ENCODE data around the gene RNF224. TPM values are rescaled to one million over a fixed set of nuclear protein-coding genes. Genes with fewer than 3 reads are reported as not detected.

The RNF224 gene
- total RNA-seq, 1 donor: 0.09 TPM

DNA sequence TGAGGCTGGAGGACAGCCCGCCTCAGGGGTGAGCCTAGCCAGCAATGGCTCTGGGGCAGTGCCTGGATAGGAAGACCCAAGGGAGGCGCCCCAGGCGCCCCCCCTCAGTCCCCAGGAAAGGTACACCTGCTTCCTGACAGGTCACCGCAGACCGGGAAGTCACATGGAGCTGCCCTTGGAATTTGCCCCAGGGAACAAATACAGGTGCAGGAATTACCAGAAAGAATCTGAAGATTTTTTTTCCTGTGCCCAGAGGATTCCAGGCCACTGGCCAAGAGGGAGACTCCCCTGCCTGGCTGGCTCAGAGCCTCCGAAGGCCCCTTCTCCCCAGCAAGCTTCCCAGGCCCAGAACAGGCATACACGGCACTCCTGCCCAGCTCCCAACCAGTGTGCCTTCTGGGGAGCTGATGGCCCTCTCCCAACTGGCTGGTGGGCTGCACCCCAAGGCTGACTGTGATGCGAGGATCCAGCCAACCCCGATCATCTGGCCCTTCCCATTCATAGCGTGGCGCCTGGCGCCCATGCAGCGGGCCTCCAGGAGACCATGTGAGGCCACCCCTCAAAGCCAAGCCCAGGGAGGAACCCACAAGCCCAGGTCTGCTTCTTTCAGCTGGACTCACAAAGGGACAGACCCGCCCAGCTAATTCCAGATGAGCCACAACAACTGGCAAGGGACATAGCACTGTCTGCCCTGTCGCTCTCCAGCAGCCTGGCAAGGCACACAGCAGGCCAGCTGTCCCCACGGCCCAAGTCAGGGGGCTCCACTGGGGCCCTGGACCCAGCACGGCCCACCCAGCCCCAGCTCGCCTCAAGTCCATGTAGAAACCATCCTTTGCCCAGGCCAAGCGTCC, 29.0 kb upstream of the RNF224 start:
- TF ChIP-seq, protein P1, sequence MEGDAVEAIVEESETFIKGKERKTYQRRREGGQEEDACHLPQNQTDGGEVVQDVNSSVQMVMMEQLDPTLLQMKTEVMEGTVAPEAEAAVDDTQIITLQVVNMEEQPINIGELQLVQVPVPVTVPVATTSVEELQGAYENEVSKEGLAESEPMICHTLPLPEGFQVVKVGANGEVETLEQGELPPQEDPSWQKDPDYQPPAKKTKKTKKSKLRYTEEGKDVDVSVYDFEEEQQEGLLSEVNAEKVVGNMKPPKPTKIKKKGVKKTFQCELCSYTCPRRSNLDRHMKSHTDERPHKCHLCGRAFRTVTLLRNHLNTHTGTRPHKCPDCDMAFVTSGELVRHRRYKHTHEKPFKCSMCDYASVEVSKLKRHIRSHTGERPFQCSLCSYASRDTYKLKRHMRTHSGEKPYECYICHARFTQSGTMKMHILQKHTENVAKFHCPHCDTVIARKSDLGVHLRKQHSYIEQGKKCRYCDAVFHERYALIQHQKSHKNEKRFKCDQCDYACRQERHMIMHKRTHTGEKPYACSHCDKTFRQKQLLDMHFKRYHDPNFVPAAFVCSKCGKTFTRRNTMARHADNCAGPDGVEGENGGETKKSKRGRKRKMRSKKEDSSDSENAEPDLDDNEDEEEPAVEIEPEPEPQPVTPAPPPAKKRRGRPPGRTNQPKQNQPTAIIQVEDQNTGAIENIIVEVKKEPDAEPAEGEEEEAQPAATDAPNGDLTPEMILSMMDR (IDR thresholded peaks at IDR 0.05; ENCODE audit: insufficient read depth, low read length): no peak
- peak overlapping the region; percentile 62 for H3K4me3 ChIP-seq (ENCODE audit: low read depth, low read length)
- no peak for DNase-seq (ENCODE audit: low read depth)

DNA sequence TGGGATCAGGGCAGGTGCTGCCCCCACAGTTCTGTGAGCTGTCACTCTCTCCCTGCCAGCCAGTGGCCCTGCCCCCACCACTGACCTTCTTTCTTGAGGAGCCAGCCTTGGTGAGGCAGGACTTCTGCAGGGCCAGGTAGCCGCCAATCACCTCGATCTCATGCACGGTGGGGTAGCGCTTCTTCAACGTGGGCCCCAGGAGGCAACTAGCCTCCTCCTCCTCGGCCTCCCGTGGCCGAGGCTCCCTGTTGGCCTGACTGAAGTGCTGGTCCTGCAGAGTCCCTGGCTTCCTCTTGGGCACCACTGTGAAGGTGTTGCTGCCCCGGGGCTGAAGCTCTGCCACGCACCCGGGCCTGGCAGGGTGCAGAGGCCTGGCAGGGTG, 28.4 kb upstream of the RNF224 start:
- TF ChIP-seq, protein P1 (IDR thresholded peaks at IDR 0.05; ENCODE audit: insufficient read depth, low read length): no peak
- DNase-seq (ENCODE audit: low read depth): no peak
- peak overlapping the region; percentile 62 for H3K4me3 ChIP-seq (ENCODE audit: low read depth, low read length)

DNA sequence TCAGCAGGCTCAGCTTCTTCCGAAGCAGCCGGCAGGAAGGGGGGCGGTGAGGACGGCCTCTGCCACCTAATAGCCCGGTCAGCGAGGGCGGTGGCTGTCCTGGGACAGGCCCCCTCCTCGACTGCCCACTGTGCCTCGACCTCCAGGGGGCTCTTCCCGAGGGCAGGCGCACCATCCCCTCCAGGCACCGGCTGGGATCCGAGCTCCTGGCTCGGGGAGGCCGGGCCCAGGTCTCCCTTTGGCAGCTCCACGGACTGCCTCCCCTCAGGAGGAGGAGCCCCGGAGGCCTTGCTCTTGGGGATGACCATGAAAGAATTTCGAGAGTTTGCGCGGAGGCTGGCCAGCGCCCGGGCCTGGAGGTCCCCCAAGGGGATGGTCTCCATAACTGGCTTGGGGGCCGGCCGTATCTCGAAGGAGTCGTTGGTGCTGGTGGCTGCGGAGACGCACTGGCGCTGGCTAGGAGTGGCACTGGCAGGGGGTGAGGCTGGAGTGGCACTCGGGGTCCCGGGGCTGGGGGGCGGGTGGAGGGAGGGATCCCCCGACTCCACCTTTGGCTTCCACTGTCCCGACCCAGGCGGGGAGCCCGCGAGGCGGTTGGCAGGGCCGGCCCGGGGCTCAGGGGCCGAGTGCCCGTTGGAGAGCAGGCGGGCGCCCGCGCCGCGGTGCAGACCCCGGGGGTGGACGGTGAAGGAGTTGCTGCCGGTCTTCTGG, 27.7 kb upstream of the RNF224 start:
- TF ChIP-seq, protein P1 (IDR thresholded peaks at IDR 0.05; ENCODE audit: insufficient read depth, low read length): no peak
- H3K4me3 ChIP-seq (ENCODE audit: low read depth, low read length): peak overlapping the region; percentile 62
- DNase-seq (ENCODE audit: low read depth): peak; percentile 31

DNA sequence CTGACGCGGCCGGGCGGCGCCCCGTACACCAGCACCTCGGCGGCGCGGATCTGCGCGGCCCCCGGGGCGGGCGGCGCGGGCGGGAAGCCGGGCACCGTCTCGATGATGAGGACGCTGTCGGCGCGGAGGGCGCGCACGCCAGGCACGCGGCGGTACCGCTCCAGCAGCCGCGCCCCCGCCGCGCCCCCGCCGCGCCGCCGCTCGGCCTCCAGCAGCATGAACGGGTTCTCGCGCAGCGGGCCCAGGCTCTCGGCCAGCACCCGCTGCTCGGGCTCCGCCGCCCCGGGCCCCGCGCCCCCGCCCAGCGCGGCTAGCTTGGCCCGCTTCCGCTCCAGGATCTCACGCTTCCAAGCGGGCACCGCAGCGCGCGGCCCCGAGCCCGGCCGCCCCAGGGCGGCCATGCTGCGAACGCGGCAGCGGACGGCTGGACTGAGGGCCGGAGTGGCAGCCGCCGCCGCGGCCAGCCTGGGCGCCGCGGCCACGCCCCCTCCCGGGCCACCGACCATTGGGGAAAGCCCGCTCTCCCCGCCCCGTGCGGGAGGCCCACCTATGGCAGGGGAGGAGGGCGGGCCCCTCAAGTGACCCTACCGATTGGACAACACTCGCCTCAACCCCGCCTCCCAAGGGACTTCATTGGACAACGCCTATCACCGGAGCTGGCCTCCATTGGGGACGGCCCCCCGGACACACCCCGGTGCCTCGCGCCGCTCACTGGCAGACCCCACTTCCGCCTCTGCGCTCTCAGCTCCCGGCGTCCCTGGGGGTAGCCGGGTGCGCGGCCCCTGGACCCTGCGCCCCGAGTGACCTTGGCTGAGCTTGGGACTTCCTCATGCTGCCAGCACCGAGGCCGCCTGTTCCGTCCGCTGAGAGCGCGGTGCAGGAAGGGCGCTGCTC, 26.7 kb upstream of the RNF224 start, which contains the start of gene TPRN:
Gene TPRN, minus strand, starts transcription at position 431 of the 894 bp plus-strand sequence. Its CDS starts 30 bp downstream, at position 401.
- DNase-seq (ENCODE audit: low read depth): peak; percentile 99
- peak within 1 kb of the TSS; percentile 78 for H3K4me3 ChIP-seq (ENCODE audit: low read depth, low read length)
- TF ChIP-seq, protein P1 (IDR thresholded peaks at IDR 0.05; ENCODE audit: insufficient read depth, low read length): no peak

DNA sequence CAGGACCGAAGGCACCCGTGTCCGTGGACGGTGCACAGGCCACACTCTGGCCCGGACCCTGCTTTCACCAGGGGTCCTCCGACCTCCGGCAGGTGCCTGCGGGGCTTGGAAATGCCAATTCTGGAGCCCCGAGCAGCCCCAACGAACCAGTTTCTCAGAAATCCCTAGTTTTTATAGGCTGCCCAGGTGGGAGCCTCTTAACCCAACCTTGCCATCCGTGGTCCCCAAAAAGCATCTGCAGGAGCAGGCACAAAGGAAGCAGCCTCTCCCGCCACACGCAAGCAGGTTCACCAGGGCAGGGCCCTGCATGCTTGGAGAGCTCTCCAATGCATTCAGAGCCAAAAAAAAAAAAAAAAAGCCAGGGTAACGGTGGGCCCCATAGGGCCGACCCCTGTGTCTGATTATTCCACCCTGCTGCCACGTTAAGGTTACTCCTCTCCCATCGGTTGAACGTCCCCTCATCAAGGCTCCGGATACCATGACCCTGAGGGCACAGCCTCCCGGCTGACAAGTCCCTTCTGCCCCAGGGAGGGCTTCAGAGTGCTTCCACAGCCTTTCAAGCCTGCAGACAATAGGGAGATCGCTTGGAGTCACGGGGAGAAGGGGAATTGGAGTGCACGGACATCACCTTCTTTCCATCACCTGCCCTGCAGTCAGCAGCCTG, 26.0 kb upstream of the RNF224 start:
- no peak for DNase-seq (ENCODE audit: low read depth)
- TF ChIP-seq, protein P1 (IDR thresholded peaks at IDR 0.05; ENCODE audit: insufficient read depth, low read length): no peak
- peak overlapping the region; percentile 78 for H3K4me3 ChIP-seq (ENCODE audit: low read depth, low read length)

DNA sequence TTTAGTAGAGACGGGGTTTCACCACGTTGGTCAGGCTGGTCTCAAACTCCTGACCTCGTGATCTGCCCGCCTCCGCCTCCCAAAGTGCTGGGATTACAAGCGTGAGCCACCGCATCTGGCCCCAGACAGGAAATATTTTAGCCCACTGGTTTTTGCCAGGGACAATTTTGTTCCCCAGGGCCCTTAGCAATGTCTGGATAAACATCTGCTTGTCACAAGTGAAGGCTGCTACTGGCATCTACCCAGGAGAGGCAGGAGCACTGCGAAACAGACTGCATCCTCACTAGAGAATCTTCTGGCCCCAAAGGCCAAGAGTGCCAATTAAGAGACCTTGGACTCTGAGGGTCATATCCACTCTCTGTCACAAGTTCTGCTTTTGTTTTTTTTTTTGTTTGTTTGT, 24.3 kb upstream of the RNF224 start:
- TF ChIP-seq, protein P1 (IDR thresholded peaks at IDR 0.05; ENCODE audit: insufficient read depth, low read length): no peak
- H3K4me3 ChIP-seq (ENCODE audit: low read depth, low read length): no peak overlapping the region
- DNase-seq (ENCODE audit: low read depth): no peak

All from fibroblast of the aortic adventitia (primary cell).